Lower lobe of right lung (tissue), 2 donors: ENCODE measurements around the gene FXR2. TPM values are rescaled to one million over a fixed set of nuclear protein-coding genes. Genes with fewer than 3 reads are reported as not detected.

Experiments used
- ATAC-seq, 2 donors: fragments of 200-7000 bp; cut with Tn5 transposase; one replicate each; pipeline ENCODE4 v1.9.1; 2020 to 2022; ENCODE audit warnings: mild to moderate bottlenecking in 2 of 2, moderate library complexity in 2 of 2
- DNase-seq: peaks from one replicate; pipeline ENCODE4 v3.0.0-alpha.2; 2020
- H3K27ac ChIP-seq: fragments of 200-600 bp; one replicate; pipeline ENCODE4 v1.8.0; 2022
- H3K27me3 ChIP-seq: fragments of 200-600 bp; one replicate; pipeline ENCODE4 v1.8.0; 2022; ENCODE audit warnings: low read depth
- H3K36me3 ChIP-seq: fragments of 200-600 bp; one replicate; pipeline ENCODE4 v1.8.0; 2022; ENCODE audit warnings: mild to moderate bottlenecking
- H3K4me1 ChIP-seq: fragments of 200-600 bp; one replicate; pipeline ENCODE4 v1.8.0; 2022
- H3K4me3 ChIP-seq: fragments of 200-600 bp; one replicate; pipeline ENCODE4 v1.8.0; 2022; ENCODE audit warnings: mild to moderate bottlenecking
- H3K9me3 ChIP-seq: fragments of 200-600 bp; one replicate; pipeline ENCODE4 v1.8.0; 2022
- CTCF ChIP-seq: fragments of 200-600 bp; IDR thresholded peaks from one replicate; pipeline ENCODE4 v1.8.0; 2022; ENCODE audit warnings: antibody characterized with exemption, mild to moderate bottlenecking
- intact Hi-C: fragments of 100-400 bp; cut with DNase I; formaldehyde crosslinking; loops from one replicate; pipeline ENCODE4 v1.11.0; 2022
- total RNA-seq: library from RNA; stranded (reverse); fragmentation: NEBNext Ultra II Directional; extraction: Animal tissue kit (Norgen Biotek cat#: 25700); gene quantifications from one replicate; pipeline ENCODE4 v1.2.1, GENCODE V29; 2021
- donor health status: DM: no; HTN: yes; CAD: no; lungs with severe emphysema.

Gene FXR2
- total RNA-seq, 1 donor from 2014 or later = 36.0 TPM

GRCh38 chr17:7615265-7615747, 609 bp upstream of the FXR2 start:
- ATAC-seq = no peak
- peak overlapping the region; percentile 88 for H3K27ac ChIP-seq
- peak overlapping the region; percentile 92 for H3K4me3 ChIP-seq
- H3K4me1 ChIP-seq = peaks cover 33% of the 10 kb centered on the region
- H3K36me3 ChIP-seq = peaks cover 12% of the 10 kb centered on the region
- TF ChIP-seq CTCF = no peak
- H3K9me3 ChIP-seq = no peaks in the 10 kb centered on the region
- no peak for DNase-seq
- intact Hi-C loops = no loop called here
- no peaks in the 10 kb centered on the region for H3K27me3 ChIP-seq

GRCh38 chr17:7613769-7614424, 800 bp downstream of the FXR2 start:
- intact Hi-C loops = no loop called here
- Histone ChIP-seq H3K4me1 (peaks cover 33% of the 10 kb centered on the region), H3K9me3 (no peaks in the 10 kb centered on the region), H3K27me3 (no peaks in the 10 kb centered on the region), H3K36me3 (peaks cover 15% of the 10 kb centered on the region), H3K4me3 (peak overlapping the region; percentile 92), H3K27ac (peak overlapping the region; percentile 88)
- no peak for TF ChIP-seq CTCF
- ATAC-seq = no peak
- DNase-seq = peak; percentile 28

GRCh38 chr17:7612294-7612640, 2.4 kb downstream of the FXR2 start:
- Histone ChIP-seq H3K36me3 (peaks cover 15% of the 10 kb centered on the region), H3K4me1 (peaks cover 33% of the 10 kb centered on the region), H3K4me3 (no peak overlapping the region), H3K27me3 (no peaks in the 10 kb centered on the region), H3K27ac (no peak overlapping the region), H3K9me3 (no peaks in the 10 kb centered on the region)
- ATAC-seq = no peak
- intact Hi-C loops = no loop called here
- TF ChIP-seq CTCF = no peak
- no peak for DNase-seq

- Histone ChIP-seq H3K27ac (no peak overlapping the region), H3K4me3 (no peak overlapping the region), H3K27me3 (no peaks in the 10 kb centered on the region), H3K9me3 (no peaks in the 10 kb centered on the region), H3K36me3 (peaks cover 15% of the 10 kb centered on the region), H3K4me1 (peaks cover 33% of the 10 kb centered on the region)
- no peak for ATAC-seq
- intact Hi-C loops = no loop called here
- DNase-seq = no peak
- no peak for TF ChIP-seq CTCF
These were observed 2.9 kb downstream of the FXR2 start for GRCh38 chr17:7611635-7612293.

- H3K9me3 ChIP-seq = no peaks in the 10 kb centered on the region
- TF ChIP-seq CTCF = no peak
- no peaks in the 10 kb centered on the region for H3K27me3 ChIP-seq
- no peak overlapping the region for H3K4me3 ChIP-seq
- H3K4me1 ChIP-seq = peaks cover 33% of the 10 kb centered on the region
- H3K36me3 ChIP-seq = peaks cover 19% of the 10 kb centered on the region
- intact Hi-C loops = no loop called here
- no peak overlapping the region for H3K27ac ChIP-seq
- ATAC-seq = no peak
- peak; percentile 28 for DNase-seq
These were observed 4.1 kb downstream of the FXR2 start for GRCh38 chr17:7610641-7611040.
